LNCaP clone FGC (cell line): ENCODE data around the gene OR11A1.

ENCODE experiments used
- DNase-seq: peaks from one replicate; pipeline ENCODE4 v3.0.0-alpha.2; 2011; ENCODE audit warnings: low read depth
- H3K4me3 ChIP-seq: 2 replicates; pipeline ENCODE4 v1.5.1; 2011; ENCODE audit warnings: mild to moderate bottlenecking, low read depth, low read length, control low read depth
- TF ChIP-seq, protein P1 (sequence below): IDR thresholded peaks from 2 replicates; pipeline ENCODE4 v1.5.1; 2012; ENCODE audit warnings: mild to moderate bottlenecking; ENCODE audit not compliant: control insufficient read depth, insufficient read depth; ENCODE audit errors: extremely low read depth

The OR11A1 gene, protein sequence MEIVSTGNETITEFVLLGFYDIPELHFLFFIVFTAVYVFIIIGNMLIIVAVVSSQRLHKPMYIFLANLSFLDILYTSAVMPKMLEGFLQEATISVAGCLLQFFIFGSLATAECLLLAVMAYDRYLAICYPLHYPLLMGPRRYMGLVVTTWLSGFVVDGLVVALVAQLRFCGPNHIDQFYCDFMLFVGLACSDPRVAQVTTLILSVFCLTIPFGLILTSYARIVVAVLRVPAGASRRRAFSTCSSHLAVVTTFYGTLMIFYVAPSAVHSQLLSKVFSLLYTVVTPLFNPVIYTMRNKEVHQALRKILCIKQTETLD

DNA sequence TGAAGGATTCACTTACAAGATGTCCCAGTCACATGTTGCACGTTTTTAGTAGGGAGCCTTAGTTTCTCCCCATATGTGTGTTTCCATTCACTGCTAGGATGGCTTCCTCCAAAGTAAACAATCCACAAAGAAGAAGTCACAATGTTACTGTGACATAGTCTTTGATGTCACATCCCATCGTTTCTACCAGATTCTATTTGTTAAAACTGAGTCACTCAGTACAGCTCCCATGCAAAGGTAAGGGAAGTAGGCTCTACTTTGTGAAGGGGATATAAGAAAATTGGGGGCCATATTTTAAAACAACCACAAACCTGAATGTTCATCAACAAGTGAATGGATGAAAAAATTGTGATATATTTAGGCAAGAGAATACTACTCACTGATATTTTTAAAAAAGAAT, at the start of gene OR11A1, which contains the start of gene OR2H1:
Gene OR11A1, minus strand, starts transcription at position 101 of the 400 bp plus-strand sequence. CDS start 29,430 bp downstream, outside the sequence.
Gene OR2H1, plus strand, starts transcription at position 185 of the 400 bp plus-strand sequence. CDS start 4,615 bp downstream, outside the sequence.
- no peak for DNase-seq
- TF ChIP-seq, protein P1, sequence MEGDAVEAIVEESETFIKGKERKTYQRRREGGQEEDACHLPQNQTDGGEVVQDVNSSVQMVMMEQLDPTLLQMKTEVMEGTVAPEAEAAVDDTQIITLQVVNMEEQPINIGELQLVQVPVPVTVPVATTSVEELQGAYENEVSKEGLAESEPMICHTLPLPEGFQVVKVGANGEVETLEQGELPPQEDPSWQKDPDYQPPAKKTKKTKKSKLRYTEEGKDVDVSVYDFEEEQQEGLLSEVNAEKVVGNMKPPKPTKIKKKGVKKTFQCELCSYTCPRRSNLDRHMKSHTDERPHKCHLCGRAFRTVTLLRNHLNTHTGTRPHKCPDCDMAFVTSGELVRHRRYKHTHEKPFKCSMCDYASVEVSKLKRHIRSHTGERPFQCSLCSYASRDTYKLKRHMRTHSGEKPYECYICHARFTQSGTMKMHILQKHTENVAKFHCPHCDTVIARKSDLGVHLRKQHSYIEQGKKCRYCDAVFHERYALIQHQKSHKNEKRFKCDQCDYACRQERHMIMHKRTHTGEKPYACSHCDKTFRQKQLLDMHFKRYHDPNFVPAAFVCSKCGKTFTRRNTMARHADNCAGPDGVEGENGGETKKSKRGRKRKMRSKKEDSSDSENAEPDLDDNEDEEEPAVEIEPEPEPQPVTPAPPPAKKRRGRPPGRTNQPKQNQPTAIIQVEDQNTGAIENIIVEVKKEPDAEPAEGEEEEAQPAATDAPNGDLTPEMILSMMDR, result no peak

GRCh38 chr6:29506446-29507067, 49.7 kb upstream of the OR11A1 start:
- DNase-seq, result no peak
- no peak overlapping the region for H3K4me3 ChIP-seq
- TF ChIP-seq, protein P1, result no peak

More for the DNA sequence above, at the start of gene OR11A1, which contains the start of gene OR2H1:
- no peak within 1 kb of the TSS for H3K4me3 ChIP-seq

DNA sequence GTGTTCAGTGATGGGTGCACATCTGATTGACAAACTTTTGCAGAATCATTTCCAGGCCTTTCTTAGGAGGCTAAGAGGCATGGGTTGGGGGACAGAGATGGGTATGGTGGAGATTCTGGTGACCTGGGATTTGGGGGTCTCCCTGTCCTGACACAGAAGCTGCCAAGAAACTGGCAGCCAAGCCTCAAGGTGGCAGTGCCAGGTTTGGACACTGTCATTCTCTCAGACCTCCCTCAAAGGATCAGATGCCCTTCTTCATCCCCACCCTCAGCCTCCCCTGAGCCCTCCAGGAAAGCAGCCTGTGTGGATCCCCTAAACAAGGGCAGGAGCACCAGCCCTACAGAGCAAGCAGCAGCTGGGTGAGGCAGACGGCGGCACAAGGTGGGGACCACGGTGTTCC, 48.9 kb upstream of the OR11A1 start:
- DNase-seq, result no peak
- TF ChIP-seq, protein P1, result no peak
- H3K4me3 ChIP-seq, result no peak overlapping the region

DNA sequence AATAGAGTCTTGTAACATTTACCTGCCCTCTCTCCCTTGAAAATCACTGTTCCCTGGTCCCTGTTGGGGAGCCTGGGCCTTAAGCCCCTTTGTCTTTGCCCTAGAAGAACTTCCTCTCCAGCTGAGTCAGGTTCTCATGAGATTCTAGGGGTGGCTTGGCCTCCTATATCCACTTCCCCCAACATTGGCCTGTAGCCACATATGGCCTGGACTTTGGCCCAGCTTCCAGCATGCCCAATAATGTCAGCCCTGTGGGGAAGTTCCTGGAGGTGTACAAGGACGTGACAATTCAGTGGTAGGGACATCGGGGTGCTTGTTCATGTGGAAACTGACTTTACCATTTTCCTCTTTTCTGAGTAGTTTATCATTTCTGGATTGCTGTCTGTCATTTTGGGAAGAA, 48.1 kb upstream of the OR11A1 start:
- H3K4me3 ChIP-seq, result no peak overlapping the region
- no peak for DNase-seq
- TF ChIP-seq, protein P1, result no peak

GRCh38 chr6:29502597-29502996, 45.7 kb upstream of the OR11A1 start:
- TF ChIP-seq, protein P1, result no peak
- H3K4me3 ChIP-seq, result no peak overlapping the region
- DNase-seq, result no peak

GRCh38 chr6:29502181-29502580, 45.3 kb upstream of the OR11A1 start:
- no peak for DNase-seq
- TF ChIP-seq, protein P1, result no peak
- no peak overlapping the region for H3K4me3 ChIP-seq
